Suprapubic skin (tissue), 4 donors: ENCODE data around the gene B3GALT5.

Source experiments
- CTCF ChIP-seq, 2 donors: fragments of 200-600 bp in 1 of 2; fragments of 450-650 bp in 1 of 2; sonication (generic) in 1 of 2; IDR thresholded peaks; one replicate each; pipeline ENCODE4 v1.5.1; 2016 to 2019; ENCODE audit warnings: antibody characterized with exemption in 2 of 2, mild to moderate bottlenecking in 1 of 2, moderate library complexity in 1 of 2
- EP300 ChIP-seq: sonication (generic); formaldehyde crosslinking; IDR thresholded peaks from one replicate; pipeline ENCODE4 v1.6.1; 2017; ENCODE audit warnings: antibody characterized with exemption
- POLR2A ChIP-seq, 2 donors: fragments of 450-650 bp; IDR thresholded peaks; one replicate each; pipeline ENCODE4 v1.6.1; 2017; ENCODE audit warnings: antibody characterized with exemption in 2 of 2, mild to moderate bottlenecking in 2 of 2, moderate library complexity in 2 of 2
- POLR2AphosphoS5 ChIP-seq, 3 donors: sonication (generic); formaldehyde crosslinking; IDR thresholded peaks; one replicate each; pipeline ENCODE4 v1.6.1; 2017; ENCODE audit warnings: antibody characterized with exemption in 3 of 3

GRCh38 chr21:39616211-39616772, 3.6 kb downstream of the B3GALT5 start:
- TF ChIP-seq CTCF (IDR thresholded peaks at IDR 0.05): no peak
- TF ChIP-seq EP300: no peak
- TF ChIP-seq POLR2A (IDR thresholded peaks at IDR 0.05): no peak
- TF ChIP-seq POLR2AphosphoS5 (IDR thresholded peaks at IDR 0.05): no peak
